Activated effector memory CD4-positive, alpha-beta T cell treated with anti-CD3 and anti-CD28 coated beads, Interleukin-2, amount 50 U/mL, for 16 hours (primary cell): Measurements from ENCODE around the gene KIRREL3.

Experiments used
- DNase-seq: peaks from one replicate; pipeline ENCODE4 v3.0.0-alpha.2; 2020

KIRREL3 gene

GRCh38 chr11:126430581-126431335, 569.8 kb downstream of the KIRREL3 start:
- no peak for DNase-seq

GRCh38 chr11:126426820-126427749, 573.5 kb downstream of the KIRREL3 start:
- DNase-seq = no peak

- DNase-seq = no peak
Measured at GRCh38 chr11:126426106-126426505, 574.5 kb downstream of the KIRREL3 start.

- DNase-seq = no peak
Measured at GRCh38 chr11:126424471-126425039, 576.0 kb downstream of the KIRREL3 start.

- DNase-seq = no peak
Measured at GRCh38 chr11:126423743-126424142, 576.8 kb downstream of the KIRREL3 start.

GRCh38 chr11:126423154-126423553, 577.4 kb downstream of the KIRREL3 start:
- no peak for DNase-seq

GRCh38 chr11:126422446-126422845, 578.1 kb downstream of the KIRREL3 start:
- DNase-seq = no peak

GRCh38 chr11:126421271-126421671, 579.3 kb downstream of the KIRREL3 start:
- DNase-seq = no peak

GRCh38 chr11:126420698-126421256, 579.8 kb downstream of the KIRREL3 start:
- DNase-seq = no peak

- no peak for DNase-seq
Measured at GRCh38 chr11:126419801-126420697, 580.5 kb downstream of the KIRREL3 start.

- DNase-seq = no peak
Measured at GRCh38 chr11:126418887-126419286, 581.7 kb downstream of the KIRREL3 start.

- DNase-seq = no peak
Measured at GRCh38 chr11:126417091-126417862, 583.3 kb downstream of the KIRREL3 start.

- DNase-seq = peak; percentile 87
Measured at GRCh38 chr11:126416542-126417090, 584.0 kb downstream of the KIRREL3 start.

GRCh38 chr11:126415669-126416420, 584.7 kb downstream of the KIRREL3 start:
- no peak for DNase-seq

- no peak for DNase-seq
Measured at GRCh38 chr11:126415128-126415527, 585.4 kb downstream of the KIRREL3 start.

GRCh38 chr11:126414615-126415014, 586.0 kb downstream of the KIRREL3 start:
- no peak for DNase-seq

GRCh38 chr11:126413843-126414405, 586.6 kb downstream of the KIRREL3 start:
- no peak for DNase-seq

- no peak for DNase-seq
Measured at GRCh38 chr11:126413426-126413825, 587.1 kb downstream of the KIRREL3 start.

- no peak for DNase-seq
Measured at GRCh38 chr11:126411971-126412381, 588.6 kb downstream of the KIRREL3 start.

GRCh38 chr11:126410649-126411048, 589.9 kb downstream of the KIRREL3 start:
- DNase-seq = no peak
